GM12864 (cell line): ENCODE measurements around the gene LAS1L.
A peak's percentile ranks its signal among the peaks of the same experiment; 100 is the strongest.

Experiments
- DNase-seq: peaks from one replicate; pipeline ENCODE4 v3.0.0-alpha.2; 2011; ENCODE audit warnings: low read depth
- H3K4me3 ChIP-seq: 2 replicates; pipeline ENCODE4 v1.5.1; 2011; ENCODE audit warnings: mild to moderate bottlenecking, low read depth, low read length, control low read depth
- CTCF ChIP-seq: IDR thresholded peaks from 2 replicates; pipeline ENCODE4 v1.5.1; 2011; ENCODE audit warnings: low read depth, mild to moderate bottlenecking, moderate library complexity, low read length, control low read depth, inconsistent platforms; ENCODE audit errors: missing control alignments

LAS1L gene

DNA sequence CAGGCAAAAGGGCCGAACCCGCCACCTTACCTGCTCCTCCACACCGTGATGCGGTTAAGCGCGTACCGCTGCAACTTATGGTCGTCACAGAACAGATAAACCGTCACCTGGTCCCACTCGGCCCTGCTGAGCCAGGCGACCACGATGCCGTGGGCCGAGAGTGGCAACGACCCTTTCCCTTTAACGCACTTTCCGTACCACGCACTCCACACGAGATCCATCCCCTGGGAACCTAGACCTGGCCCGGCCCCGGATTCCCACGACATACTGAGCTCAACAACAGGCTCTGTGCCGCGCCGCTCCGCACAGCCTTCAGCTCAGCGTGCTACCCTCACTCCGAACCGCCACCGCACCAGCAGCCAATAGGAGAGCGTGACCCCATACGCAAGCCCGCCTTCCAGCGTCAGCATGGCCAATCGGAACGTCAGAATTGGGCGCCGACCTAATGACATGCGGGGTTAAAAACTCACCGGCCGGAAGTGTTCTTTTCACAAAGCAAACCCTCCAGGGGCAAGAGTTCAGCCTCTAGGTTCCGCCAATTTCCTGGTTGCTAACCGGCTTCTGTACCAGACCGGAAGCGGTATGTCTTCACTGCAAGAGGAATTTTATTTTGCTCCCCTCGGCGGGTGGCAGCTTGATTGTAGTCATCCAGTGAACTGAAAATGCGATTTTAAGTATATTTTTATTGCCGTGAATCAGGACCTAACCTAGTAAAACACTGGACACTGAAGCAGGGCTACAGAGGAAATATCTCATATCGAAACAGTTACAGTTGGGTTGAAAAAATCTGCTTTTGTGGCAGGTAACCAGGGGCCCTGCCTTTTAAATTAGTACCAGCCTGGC is at the start of gene LAS1L:
Gene LAS1L (minus strand): TSS at position 338 of the 843 bp plus-strand sequence. CDS start 72 bp downstream, at position 266.
- peak within 1 kb of the TSS; percentile 81 for H3K4me3 ChIP-seq
- TF ChIP-seq CTCF = no peak
- DNase-seq = peak; percentile 88

DNA sequence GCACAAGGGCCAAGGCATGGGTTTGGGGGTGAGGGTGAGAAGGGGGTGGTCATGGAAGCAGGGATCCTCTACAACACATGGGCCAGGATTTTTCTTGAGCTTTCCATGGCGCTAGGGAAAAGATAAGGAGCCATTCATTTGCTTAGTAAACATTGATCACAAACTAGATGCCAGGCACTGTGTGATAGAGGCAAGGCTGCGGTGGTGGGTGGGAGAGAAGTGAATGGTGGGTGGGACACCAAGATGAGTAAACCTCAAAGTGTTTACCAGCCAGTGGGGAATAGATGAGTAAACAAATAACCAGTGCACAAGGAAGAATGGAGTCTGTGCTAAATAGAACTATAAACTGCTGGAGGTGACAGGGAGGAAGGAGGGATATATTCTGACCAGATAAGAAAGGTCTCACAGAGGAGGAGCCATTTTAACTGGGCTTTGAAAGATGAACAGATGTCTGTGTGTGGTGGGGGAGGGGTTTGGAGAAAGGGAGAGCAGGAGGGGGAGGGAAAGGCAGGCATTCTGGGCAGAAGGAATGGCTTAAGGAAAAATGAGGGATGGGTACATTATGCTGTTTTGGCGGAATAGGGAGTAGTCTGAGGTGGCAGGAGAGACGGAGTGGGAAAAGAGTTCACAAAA is 48.0 kb upstream of the LAS1L start:
- no peak overlapping the region for H3K4me3 ChIP-seq
- no peak for DNase-seq
- no peak for TF ChIP-seq CTCF

DNA sequence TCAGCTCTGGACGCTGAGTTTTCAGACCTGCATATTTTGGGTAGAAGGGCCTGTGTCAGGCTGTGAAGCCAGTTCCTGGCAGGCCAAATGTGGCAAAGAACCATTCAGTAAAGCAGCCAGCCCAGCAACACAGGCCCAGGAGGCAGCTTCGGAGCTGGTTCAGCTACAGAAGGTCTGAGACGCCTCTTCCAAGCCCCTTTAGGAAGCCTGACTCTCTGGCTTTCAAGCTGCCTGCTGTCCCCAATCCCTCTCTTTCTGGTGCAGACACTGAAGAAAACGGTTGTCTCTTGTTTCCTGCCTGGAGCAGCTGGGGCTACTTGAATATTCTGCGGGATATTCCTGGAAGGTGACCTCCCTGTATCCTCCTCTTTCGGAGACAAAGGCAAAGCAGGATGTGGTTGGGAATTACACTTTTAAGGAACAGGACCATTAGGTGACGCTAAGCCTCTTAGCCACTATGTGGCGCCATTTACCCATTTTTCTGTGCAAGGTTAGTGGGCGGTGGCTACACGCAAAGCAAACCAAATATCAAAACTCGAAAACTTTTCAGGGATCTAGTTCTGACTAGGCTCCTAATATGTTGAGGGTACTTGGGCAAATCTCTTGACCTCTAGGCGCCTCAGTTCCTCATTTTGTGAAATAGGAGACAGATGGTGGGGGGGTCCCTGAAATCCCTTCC is 47.2 kb upstream of the LAS1L start:
- DNase-seq = peak; percentile 42
- TF ChIP-seq CTCF = peak; percentile 66
- no peak overlapping the region for H3K4me3 ChIP-seq

DNA sequence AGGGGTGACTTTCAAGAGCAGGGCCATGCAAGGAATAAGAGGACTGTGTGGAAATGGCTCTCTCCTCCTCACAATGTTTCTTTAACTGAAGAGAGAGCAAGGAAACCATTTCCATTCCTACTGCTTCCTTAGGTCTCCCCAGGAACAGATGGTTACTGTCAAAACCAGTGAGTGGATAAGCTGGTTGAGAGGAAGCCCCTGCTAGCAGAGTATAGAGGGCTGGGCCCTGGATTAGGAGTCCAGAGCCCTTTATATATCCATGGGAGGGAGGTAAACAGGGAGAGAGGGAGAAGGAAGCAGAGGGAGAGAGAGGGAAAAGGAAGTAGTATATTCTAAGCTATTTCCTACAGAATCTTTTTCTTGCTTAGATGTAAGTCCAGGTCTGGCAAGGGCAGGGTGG is 43.8 kb upstream of the LAS1L start:
- no peak overlapping the region for H3K4me3 ChIP-seq
- DNase-seq = no peak
- no peak for TF ChIP-seq CTCF

DNA sequence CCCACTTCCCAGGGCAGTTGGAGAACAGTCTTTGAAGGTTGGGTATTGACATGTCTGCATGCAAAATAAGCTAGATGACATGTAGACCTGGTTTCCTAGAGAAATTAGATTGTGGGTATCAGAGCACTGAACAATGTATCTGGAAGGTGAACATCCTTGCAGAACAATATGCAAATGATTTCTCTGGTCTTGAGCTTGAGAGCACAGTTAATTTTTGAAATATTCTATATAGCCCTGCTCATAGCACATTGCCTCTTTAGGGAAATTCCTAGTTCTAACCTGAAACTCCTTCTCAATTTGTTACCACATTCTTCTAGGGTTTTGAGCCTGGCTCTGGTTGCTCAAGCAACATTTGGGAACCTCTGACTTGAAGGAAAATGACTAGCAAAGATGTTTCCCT is 41.6 kb upstream of the LAS1L start:
- TF ChIP-seq CTCF = no peak
- DNase-seq = no peak
- H3K4me3 ChIP-seq = no peak overlapping the region

- no peak for DNase-seq
- TF ChIP-seq CTCF = no peak
- H3K4me3 ChIP-seq = no peak overlapping the region
Observed at GRCh38 chrX:65575022-65575421, 40.4 kb upstream of the LAS1L start.
